Neural cell (in vitro differentiated cells): ENCODE measurements around the gene LYPD3.

Source experiments
- EP300 ChIP-seq: fragments of 450-650 bp; conservative IDR thresholded peaks from 2 replicates; pipeline ENCODE4 v1.6.1; 2014; ENCODE audit warnings: antibody characterized with exemption, mild to moderate bottlenecking, moderate library complexity; ENCODE audit not compliant: poor library complexity, severe bottlenecking
- EZH2 ChIP-seq: fragments of 200-600, 300-800 bp; shearing (Covaris generic), sonication (generic); IDR thresholded peaks from 2 replicates; pipeline ENCODE4 v1.6.1; 2014; ENCODE audit warnings: antibody characterized with exemption, low read length, borderline replicate concordance, mild to moderate bottlenecking; ENCODE audit not compliant: insufficient read depth, poor library complexity, severe bottlenecking
- POLR2AphosphoS5 ChIP-seq: IDR thresholded peaks from 2 replicates; pipeline ENCODE4 v1.6.1; 2012
- SMC3 ChIP-seq: fragments of 450-650 bp; conservative IDR thresholded peaks from 2 replicates; pipeline ENCODE4 v1.6.1; 2014; ENCODE audit warnings: antibody characterized with exemption, mild to moderate bottlenecking, moderate library complexity; ENCODE audit not compliant: poor library complexity
- TF ChIP-seq, protein P1 (sequence below): fragments of 450-650 bp; IDR thresholded peaks from 2 replicates; pipeline ENCODE4 v1.5.1; 2014; ENCODE audit warnings: antibody characterized with exemption, mild to moderate bottlenecking, moderate library complexity; ENCODE audit not compliant: poor library complexity, severe bottlenecking
- TF ChIP-seq, protein P2 (sequence below): IDR thresholded peaks from 2 replicates; pipeline ENCODE4 v1.6.1; 2012; ENCODE audit warnings: borderline replicate concordance

DNA sequence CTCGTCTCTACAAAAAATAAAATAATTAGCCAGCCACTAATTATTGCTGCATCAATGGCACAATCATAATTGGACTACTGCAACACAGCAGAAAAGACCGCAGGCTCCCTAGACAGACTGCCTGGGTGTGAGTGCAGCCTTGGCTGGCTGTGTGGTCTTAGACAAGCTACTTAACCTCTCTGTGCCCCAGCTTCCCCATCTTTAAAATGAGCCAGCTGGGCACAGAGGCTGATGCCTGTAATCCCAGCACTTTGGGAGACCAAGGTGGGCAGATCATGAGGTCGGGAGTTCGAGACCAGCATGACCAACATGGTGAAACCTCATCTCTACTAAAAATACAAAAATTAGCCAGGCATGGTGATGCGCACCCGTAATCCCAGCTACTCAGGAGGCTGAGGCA is 31.7 kb downstream of the LYPD3 start:
- TF ChIP-seq, protein P1, sequence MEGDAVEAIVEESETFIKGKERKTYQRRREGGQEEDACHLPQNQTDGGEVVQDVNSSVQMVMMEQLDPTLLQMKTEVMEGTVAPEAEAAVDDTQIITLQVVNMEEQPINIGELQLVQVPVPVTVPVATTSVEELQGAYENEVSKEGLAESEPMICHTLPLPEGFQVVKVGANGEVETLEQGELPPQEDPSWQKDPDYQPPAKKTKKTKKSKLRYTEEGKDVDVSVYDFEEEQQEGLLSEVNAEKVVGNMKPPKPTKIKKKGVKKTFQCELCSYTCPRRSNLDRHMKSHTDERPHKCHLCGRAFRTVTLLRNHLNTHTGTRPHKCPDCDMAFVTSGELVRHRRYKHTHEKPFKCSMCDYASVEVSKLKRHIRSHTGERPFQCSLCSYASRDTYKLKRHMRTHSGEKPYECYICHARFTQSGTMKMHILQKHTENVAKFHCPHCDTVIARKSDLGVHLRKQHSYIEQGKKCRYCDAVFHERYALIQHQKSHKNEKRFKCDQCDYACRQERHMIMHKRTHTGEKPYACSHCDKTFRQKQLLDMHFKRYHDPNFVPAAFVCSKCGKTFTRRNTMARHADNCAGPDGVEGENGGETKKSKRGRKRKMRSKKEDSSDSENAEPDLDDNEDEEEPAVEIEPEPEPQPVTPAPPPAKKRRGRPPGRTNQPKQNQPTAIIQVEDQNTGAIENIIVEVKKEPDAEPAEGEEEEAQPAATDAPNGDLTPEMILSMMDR: no peak
- TF ChIP-seq EZH2 (no peak), POLR2AphosphoS5 (no peak), SMC3 (no peak), EP300 (no peak)
- TF ChIP-seq, protein P2, sequence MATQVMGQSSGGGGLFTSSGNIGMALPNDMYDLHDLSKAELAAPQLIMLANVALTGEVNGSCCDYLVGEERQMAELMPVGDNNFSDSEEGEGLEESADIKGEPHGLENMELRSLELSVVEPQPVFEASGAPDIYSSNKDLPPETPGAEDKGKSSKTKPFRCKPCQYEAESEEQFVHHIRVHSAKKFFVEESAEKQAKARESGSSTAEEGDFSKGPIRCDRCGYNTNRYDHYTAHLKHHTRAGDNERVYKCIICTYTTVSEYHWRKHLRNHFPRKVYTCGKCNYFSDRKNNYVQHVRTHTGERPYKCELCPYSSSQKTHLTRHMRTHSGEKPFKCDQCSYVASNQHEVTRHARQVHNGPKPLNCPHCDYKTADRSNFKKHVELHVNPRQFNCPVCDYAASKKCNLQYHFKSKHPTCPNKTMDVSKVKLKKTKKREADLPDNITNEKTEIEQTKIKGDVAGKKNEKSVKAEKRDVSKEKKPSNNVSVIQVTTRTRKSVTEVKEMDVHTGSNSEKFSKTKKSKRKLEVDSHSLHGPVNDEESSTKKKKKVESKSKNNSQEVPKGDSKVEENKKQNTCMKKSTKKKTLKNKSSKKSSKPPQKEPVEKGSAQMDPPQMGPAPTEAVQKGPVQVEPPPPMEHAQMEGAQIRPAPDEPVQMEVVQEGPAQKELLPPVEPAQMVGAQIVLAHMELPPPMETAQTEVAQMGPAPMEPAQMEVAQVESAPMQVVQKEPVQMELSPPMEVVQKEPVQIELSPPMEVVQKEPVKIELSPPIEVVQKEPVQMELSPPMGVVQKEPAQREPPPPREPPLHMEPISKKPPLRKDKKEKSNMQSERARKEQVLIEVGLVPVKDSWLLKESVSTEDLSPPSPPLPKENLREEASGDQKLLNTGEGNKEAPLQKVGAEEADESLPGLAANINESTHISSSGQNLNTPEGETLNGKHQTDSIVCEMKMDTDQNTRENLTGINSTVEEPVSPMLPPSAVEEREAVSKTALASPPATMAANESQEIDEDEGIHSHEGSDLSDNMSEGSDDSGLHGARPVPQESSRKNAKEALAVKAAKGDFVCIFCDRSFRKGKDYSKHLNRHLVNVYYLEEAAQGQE: no peak
